Measurements from ENCODE around the gene PFAS. TPM values are rescaled to one million over a fixed set of nuclear protein-coding genes. Genes with fewer than 3 reads are reported as not detected.
A peak's percentile ranks its signal among the peaks of the same experiment; 100 is the strongest.

PFAS gene
- total RNA-seq, 1 donor, result 18.8 TPM

DNA sequence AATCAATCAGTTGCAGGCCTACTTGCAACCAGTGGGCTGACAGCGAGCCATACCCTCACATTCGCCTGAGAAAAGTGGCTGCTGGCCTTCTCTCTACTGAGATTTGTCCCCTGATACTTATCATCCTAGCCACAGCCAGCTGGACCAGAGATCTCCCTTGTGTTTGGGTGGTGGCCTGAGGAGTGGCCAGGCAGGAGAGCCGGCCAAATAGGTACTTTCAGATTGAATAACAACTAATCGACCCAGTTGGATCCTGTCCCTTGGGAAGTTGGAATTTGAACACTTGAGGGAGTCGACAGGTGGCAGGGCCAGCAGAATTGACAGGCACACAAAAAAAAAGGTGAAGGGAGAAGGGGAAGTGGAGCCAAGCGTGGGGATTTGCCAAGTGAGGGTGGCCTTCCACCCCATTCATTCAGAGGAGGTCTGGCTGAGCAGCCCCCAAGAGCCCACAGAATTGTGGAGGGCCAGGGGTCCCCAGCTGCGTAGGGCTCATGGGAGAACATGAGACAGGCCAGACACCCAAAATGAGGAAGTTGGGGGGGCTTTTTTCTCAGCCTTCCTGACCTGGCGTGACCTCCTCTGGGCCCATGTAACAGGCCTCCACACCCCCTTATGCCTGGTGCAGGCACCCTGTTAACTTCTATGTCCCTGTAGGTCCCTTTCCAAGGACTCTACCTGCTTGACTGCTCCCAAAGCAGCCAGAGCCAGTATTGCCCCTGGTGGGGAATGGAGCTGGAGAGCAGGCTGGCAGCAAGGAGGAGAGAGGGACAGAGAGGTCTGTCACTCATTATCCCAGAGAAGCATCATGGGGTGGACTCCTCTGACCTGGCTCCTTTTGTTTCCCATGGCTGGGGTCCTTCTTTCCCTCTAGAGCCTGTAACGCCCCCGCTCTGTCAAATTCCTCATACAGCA is 36.4 kb downstream of the PFAS start:
- Histone ChIP-seq H3K27ac (ENCODE audit: low read depth, low read length) (no peak overlapping the region), H3K4me3 (ENCODE audit: insufficient read depth, low read length) (no peak overlapping the region), H3K27me3 (ENCODE audit: insufficient read depth, low read length) (no peaks in the 10 kb centered on the region), H3K4me1 (ENCODE audit: insufficient read depth, low read length) (peaks cover 20% of the 10 kb centered on the region), H2AFZ (ENCODE audit: low read length) (no peak overlapping the region), H3K36me3 (ENCODE audit: insufficient read depth, low read length) (no peaks in the 10 kb centered on the region), H3K79me2 (ENCODE audit: insufficient read depth, low read length) (peaks cover 9% of the 10 kb centered on the region), H3K4me2 (ENCODE audit: insufficient read depth, low read length) (no peak overlapping the region), H4K20me1 (ENCODE audit: insufficient read depth, low read length) (no peaks in the 10 kb centered on the region), H3K9me3 (ENCODE audit: low read depth, low read length) (no peaks in the 10 kb centered on the region)
- DNase-seq (ENCODE audit: insufficient read length, low spot score, missing footprints), result no peak
- no peak for TF ChIP-seq CTCF (IDR thresholded peaks at IDR 0.05; ENCODE audit: extremely low read depth, low read depth, low read length)

DNA sequence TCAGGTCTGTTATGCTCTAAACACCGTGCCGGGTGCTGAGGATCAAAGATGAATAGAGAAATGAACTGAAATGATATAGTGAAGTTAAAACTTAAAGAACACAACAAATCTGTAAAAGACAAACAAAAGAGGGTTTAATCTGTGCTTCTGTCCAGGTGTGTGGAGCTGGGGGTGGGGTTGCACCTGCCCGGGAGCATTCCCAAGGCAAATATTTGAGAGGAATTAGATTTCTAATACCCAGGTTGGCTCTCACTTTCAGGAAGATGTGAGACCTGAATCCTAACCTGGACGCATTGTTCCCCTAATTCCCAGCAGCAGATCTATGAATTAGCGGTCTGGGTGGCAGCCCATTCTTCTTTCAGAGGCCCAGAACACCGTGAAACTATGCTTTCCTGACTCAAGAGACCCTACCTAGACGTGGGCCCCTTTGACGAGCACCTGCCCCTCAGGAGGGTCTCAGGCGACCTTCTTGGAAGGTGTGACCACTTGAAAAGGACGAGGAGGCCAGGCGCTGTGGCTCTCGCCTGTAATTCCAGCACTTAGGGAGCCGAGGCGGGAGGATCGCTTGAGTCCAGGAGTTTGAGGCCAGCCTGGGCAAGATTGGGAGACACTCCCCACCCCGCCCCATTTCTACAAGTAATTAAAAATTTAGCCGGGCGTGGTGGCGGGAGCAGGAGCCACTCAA is 38.7 kb downstream of the PFAS start:
- Histone ChIP-seq H3K27me3 (ENCODE audit: insufficient read depth, low read length) (no peaks in the 10 kb centered on the region), H4K20me1 (ENCODE audit: insufficient read depth, low read length) (no peaks in the 10 kb centered on the region), H3K79me2 (ENCODE audit: insufficient read depth, low read length) (peaks cover 9% of the 10 kb centered on the region), H3K4me1 (ENCODE audit: insufficient read depth, low read length) (peaks cover 14% of the 10 kb centered on the region), H3K4me3 (ENCODE audit: insufficient read depth, low read length) (peak overlapping the region; percentile 91), H3K27ac (ENCODE audit: low read depth, low read length) (peak overlapping the region; percentile 87), H3K9me3 (ENCODE audit: low read depth, low read length) (no peaks in the 10 kb centered on the region), H3K4me2 (ENCODE audit: insufficient read depth, low read length) (peak overlapping the region; percentile 98), H3K36me3 (ENCODE audit: insufficient read depth, low read length) (no peaks in the 10 kb centered on the region), H2AFZ (ENCODE audit: low read length) (peak overlapping the region; percentile 95)
- no peak for DNase-seq (ENCODE audit: insufficient read length, low spot score, missing footprints)
- TF ChIP-seq CTCF (IDR thresholded peaks at IDR 0.05; ENCODE audit: extremely low read depth, low read depth, low read length), result no peak

DNA sequence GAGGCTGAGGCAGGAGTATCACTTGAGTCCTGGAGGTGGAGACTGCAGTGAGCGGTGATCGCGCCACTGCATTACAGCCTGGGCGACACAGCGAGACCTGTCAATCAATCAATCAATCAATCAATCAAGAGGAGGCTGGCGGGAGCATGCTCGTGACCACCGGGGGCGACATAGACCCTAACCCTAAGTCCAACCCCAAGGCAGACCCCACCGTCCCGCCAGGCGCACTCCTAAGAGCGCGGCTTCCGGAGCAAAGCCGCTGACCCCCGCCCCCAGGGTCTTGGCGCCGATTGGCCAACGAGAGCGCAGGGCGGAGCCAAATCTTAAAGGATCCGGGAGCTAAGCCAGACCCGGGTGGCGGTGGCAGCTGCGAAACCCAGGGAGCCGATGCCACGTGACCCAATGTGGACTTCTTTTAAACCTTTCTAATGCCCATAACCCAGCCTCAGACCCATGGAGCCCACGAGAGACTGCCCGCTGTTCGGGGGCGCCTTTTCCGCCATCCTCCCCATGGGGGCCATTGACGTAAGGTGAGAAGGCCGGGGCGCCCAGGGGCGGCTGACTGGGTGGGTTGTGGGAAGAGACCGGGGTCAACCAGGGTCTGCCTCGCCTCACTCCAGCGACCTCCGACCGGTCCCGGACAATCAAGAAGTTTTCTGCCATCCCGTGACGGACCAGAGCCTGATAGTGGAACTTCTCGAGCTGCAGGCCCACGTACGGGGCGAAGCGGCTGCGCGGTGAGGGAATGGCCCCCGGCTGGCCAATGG is 39.4 kb downstream of the PFAS start, which contains the start of gene RANGRF:
TSS of gene RANGRF (plus strand) at position 335 of the 767 bp plus-strand sequence. CDS start at position 454, 119 bp downstream.
- no peak for TF ChIP-seq CTCF (IDR thresholded peaks at IDR 0.05; ENCODE audit: extremely low read depth, low read depth, low read length)

More for the DNA sequence above, 39.4 kb downstream of the PFAS start, which contains the start of gene RANGRF:
- Histone ChIP-seq H3K36me3 (ENCODE audit: insufficient read depth, low read length) (no peaks in the 10 kb centered on the region), H3K27me3 (ENCODE audit: insufficient read depth, low read length) (no peaks in the 10 kb centered on the region), H3K4me3 (ENCODE audit: insufficient read depth, low read length) (peak within 1 kb of the TSS; percentile 91), H2AFZ (ENCODE audit: low read length) (peak within 1 kb of the TSS; percentile 95), H3K27ac (ENCODE audit: low read depth, low read length) (peak within 1 kb of the TSS; percentile 87), H3K79me2 (ENCODE audit: insufficient read depth, low read length) (peaks cover 9% of the 10 kb centered on the region), H3K9me3 (ENCODE audit: low read depth, low read length) (no peaks in the 10 kb centered on the region), H3K4me2 (ENCODE audit: insufficient read depth, low read length) (peak within 1 kb of the TSS; percentile 98), H3K4me1 (ENCODE audit: insufficient read depth, low read length) (peaks cover 14% of the 10 kb centered on the region), H4K20me1 (ENCODE audit: insufficient read depth, low read length) (no peaks in the 10 kb centered on the region)
- DNase-seq (ENCODE audit: insufficient read length, low spot score, missing footprints), result peak; percentile 98

Measured in osteoblast (primary cell).